ENCODE measurements around the gene DUSP9. TPM values are rescaled to one million over a fixed set of nuclear protein-coding genes. Genes with fewer than 3 reads are reported as not detected.

The DUSP9 gene
- polyA plus RNA-seq, 1 experiment, result 0.06 TPM

DNA sequence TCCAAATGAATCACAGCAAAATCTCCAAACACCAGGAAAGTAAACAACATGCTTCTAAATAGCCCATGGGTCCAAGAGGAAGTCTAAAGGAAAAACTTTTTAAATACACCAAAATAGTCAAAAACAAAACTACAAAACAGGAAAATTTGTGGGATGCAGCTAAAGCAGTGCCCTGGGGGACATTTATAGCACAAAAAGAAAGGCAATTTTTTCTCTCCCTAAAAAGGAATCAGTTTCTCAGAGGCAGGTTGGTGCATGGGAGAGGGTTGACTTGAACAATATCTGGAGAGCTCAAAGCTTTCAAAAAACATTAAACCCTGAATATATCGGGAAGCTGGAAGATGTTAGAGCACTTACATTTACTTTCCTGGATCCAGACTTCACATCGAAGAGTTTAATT lies 15.7 kb upstream of the DUSP9 start:
- TF ChIP-seq, protein P1, sequence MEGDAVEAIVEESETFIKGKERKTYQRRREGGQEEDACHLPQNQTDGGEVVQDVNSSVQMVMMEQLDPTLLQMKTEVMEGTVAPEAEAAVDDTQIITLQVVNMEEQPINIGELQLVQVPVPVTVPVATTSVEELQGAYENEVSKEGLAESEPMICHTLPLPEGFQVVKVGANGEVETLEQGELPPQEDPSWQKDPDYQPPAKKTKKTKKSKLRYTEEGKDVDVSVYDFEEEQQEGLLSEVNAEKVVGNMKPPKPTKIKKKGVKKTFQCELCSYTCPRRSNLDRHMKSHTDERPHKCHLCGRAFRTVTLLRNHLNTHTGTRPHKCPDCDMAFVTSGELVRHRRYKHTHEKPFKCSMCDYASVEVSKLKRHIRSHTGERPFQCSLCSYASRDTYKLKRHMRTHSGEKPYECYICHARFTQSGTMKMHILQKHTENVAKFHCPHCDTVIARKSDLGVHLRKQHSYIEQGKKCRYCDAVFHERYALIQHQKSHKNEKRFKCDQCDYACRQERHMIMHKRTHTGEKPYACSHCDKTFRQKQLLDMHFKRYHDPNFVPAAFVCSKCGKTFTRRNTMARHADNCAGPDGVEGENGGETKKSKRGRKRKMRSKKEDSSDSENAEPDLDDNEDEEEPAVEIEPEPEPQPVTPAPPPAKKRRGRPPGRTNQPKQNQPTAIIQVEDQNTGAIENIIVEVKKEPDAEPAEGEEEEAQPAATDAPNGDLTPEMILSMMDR (IDR thresholded peaks at IDR 0.05; ENCODE audit: insufficient read depth, low read depth, low read length), result no peak
- ChIA-PET CTCF (interaction anchor here (0.6 to 1.9 kb wide), 5 partner anchors 9 to 104 kb away, joined by 3 to 6 read pairs (median 3); no protein-coding TSS in a partner anchor), POLR2A (no interaction called here)
- no peaks in the 10 kb centered on the region for H3K36me3 ChIP-seq (ENCODE audit: control insufficient read depth, insufficient read depth, low read length)
- no peaks in the 10 kb centered on the region; the same call in 1 of the 2 replicates for H3K27me3 ChIP-seq (ENCODE audit: control insufficient read depth, insufficient read depth, low read length)
- no peak overlapping the region for H3K4me3 ChIP-seq (ENCODE audit: low read depth, low read length)
- DNase-seq (ENCODE audit: low read depth), result no peak

- H3K4me3 ChIP-seq (ENCODE audit: low read depth, low read length), result no peak overlapping the region
- H3K36me3 ChIP-seq (ENCODE audit: control insufficient read depth, insufficient read depth, low read length), result no peaks in the 10 kb centered on the region
- ChIA-PET POLR2A (no interaction called here), CTCF (interaction anchor here (1.0 to 1.9 kb wide), 5 partner anchors 8 to 77 kb away, joined by 3 to 6 read pairs (median 3); no protein-coding TSS in a partner anchor)
- no peaks in the 10 kb centered on the region; the same call in 1 of the 2 replicates for H3K27me3 ChIP-seq (ENCODE audit: control insufficient read depth, insufficient read depth, low read length)
- no peak for DNase-seq (ENCODE audit: low read depth)
- TF ChIP-seq, protein P1 (IDR thresholded peaks at IDR 0.05; ENCODE audit: insufficient read depth, low read depth, low read length), result no peak
Observed at GRCh38 chrX:153631907-153632594, 15.0 kb upstream of the DUSP9 start.

GRCh38 chrX:153632595-153632946 lies 14.4 kb upstream of the DUSP9 start:
- POLR2A ChIA-PET, result no interaction called here
- TF ChIP-seq, protein P1 (IDR thresholded peaks at IDR 0.05; ENCODE audit: insufficient read depth, low read depth, low read length), result no peak
- CTCF ChIA-PET, result interaction anchor here (1.2 to 1.9 kb wide), 2 partner anchors 23 to 55 kb away, joined by 3 to 6 read pairs; no protein-coding TSS in a partner anchor

GRCh38 chrX:153633048-153633447 lies 14.0 kb upstream of the DUSP9 start:
- no peaks in the 10 kb centered on the region; the same call in 1 of the 2 replicates for H3K27me3 ChIP-seq (ENCODE audit: control insufficient read depth, insufficient read depth, low read length)
- POLR2A ChIA-PET, result no interaction called here
- TF ChIP-seq, protein P1 (IDR thresholded peaks at IDR 0.05; ENCODE audit: insufficient read depth, low read depth, low read length), result no peak
- H3K36me3 ChIP-seq (ENCODE audit: control insufficient read depth, insufficient read depth, low read length), result no peaks in the 10 kb centered on the region
- no peak overlapping the region for H3K4me3 ChIP-seq (ENCODE audit: low read depth, low read length)
- no peak for DNase-seq (ENCODE audit: low read depth)
- CTCF ChIA-PET, result interaction anchor here (1.2 kb wide), 1 partner anchor 55 kb away, joined by 3 read pairs; no protein-coding TSS in a partner anchor

More at GRCh38 chrX:153632595-153632946, 14.4 kb upstream of the DUSP9 start:
- H3K4me3 ChIP-seq (ENCODE audit: low read depth, low read length), result no peak overlapping the region
- H3K36me3 ChIP-seq (ENCODE audit: control insufficient read depth, insufficient read depth, low read length), result no peaks in the 10 kb centered on the region
- H3K27me3 ChIP-seq (ENCODE audit: control insufficient read depth, insufficient read depth, low read length), result no peaks in the 10 kb centered on the region; the same call in 1 of the 2 replicates
- DNase-seq (ENCODE audit: low read depth), result no peak

DNA sequence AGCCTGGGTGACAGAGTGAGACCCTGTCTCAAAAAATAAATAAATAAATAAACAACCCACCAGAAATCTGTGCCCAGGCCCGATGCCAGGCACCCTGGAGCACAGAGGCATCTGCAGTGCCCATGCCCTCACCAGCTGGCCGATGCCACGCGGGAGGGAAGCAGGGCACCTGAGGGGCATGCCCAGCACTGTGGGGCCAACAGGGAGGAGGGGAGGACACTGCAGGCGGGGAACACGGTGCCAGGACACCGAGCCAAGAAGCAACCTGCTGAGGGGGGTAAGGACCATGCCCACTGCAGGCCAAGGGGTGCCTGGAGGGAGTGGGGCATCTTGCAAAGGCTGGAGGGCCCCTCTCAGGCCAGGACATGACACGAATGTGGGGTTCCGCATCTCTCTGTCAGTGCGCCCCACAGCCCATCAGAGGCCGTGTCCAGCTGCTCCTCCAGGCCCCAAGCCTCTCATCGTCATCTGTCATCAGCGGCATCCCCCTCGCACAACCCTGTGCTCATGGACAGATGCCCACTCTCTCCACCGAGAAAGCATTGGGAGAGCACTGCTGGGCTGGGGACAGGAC lies 13.3 kb upstream of the DUSP9 start:
- Histone ChIP-seq H3K4me3 (ENCODE audit: low read depth, low read length) (no peak overlapping the region), H3K27me3 (ENCODE audit: control insufficient read depth, insufficient read depth, low read length) (no peaks in the 10 kb centered on the region; the same call in 1 of the 2 replicates), H3K36me3 (ENCODE audit: control insufficient read depth, insufficient read depth, low read length) (no peaks in the 10 kb centered on the region)
- TF ChIP-seq, protein P1 (IDR thresholded peaks at IDR 0.05; ENCODE audit: insufficient read depth, low read depth, low read length), result no peak
- ChIA-PET POLR2A (no interaction called here), CTCF (no interaction called here)
- no peak for DNase-seq (ENCODE audit: low read depth)

Measured in BJ (cell line).